Measurements from ENCODE around the gene TMEM141. TPM values are rescaled to one million over a fixed set of nuclear protein-coding genes. Genes with fewer than 3 reads are reported as not detected.
"Not testable (repeated sequence)": the region's sequence is repeated elsewhere in the genome, so short reads cannot be mapped to it uniquely, and the experiment has no call there.

Gene TMEM141
- polyA plus RNA-seq, 1 donor (not counting 4 experiments of a cell fraction or from before 2014, with no cell fraction given), result 85.5 TPM

DNA sequence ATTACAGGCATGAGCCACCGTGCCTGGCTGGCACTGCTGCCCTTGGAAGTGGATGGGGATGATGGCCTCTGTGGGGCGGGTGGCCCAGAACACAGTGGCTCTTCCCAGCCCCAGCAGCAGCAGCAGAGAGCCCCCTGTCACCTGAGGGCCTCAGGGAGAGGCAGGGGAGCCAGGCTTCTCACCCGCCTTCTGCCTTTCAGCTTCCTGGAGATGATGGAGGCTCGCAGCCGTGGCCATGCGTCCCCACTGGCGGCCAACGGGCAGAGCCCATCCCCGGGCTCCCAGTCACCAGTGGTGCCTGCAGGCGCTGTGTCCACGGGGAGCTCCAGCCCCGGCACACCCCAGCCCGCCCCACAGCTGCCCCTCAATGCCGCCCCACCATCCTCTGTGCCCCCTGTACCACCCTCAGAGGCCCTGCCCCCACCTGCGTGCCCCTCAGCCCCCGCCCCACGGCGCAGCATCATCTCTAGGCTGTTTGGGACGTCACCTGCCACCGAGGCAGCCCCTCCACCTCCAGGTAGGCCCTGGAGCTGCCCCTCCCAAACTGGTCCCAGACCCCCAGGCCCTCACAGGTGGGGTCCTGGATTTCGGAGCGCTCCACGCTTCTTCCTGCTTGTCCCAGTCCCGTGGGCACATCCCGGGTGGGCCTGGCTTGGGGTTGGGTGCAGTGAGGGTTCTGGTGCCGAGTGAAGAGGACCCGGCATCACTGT lies 46.2 kb downstream of the TMEM141 start:
- Histone ChIP-seq H3K79me2 (ENCODE audit: control insufficient read depth, insufficient read depth, low read length) (no peaks in the 10 kb centered on the region), H3K4me2 (ENCODE audit: control insufficient read depth, extremely low read depth, insufficient read depth, low read depth, low read length) (no peak overlapping the region), H3K9me3 (ENCODE audit: control insufficient read depth, low read depth, low read length) (no peaks in the 10 kb centered on the region), H3K9me1 (ENCODE audit: control insufficient read depth, extremely low read depth, insufficient read depth, low read length) (no peaks in the 10 kb centered on the region), H3K27me3 (ENCODE audit: control insufficient read depth, extremely low read depth, insufficient read depth, low read length) (no peaks in the 10 kb centered on the region), H3K36me3 (ENCODE audit: control insufficient read depth in 2 of 2, extremely low read depth in 1 of 2, insufficient read depth in 2 of 2, low read length in 2 of 2) (peaks cover 0 to 15% of the 10 kb centered on the region in 2 experiments), H3K4me1 (ENCODE audit: control insufficient read depth, extremely low read depth, insufficient read depth, low read length) (peaks cover 9% of the 10 kb centered on the region), H3K4me3 (ENCODE audit: control insufficient read depth in 2 of 3, extremely low read depth in 1 of 3, insufficient read depth in 2 of 3, low read depth in 1 of 3, low read length in 3 of 3) (no peak overlapping the region), H3K9ac (ENCODE audit: control insufficient read depth, extremely low read depth, insufficient read depth, low read length) (no peak overlapping the region), H3K27ac (ENCODE audit: control insufficient read depth, insufficient read depth, low read length) (no peak overlapping the region), H4K20me1 (ENCODE audit: control insufficient read depth, extremely low read depth, insufficient read depth, low read length) (no peaks in the 10 kb centered on the region), H2AFZ (ENCODE audit: control insufficient read depth, low read length) (no peak overlapping the region)
- no peak for DNase-seq (ENCODE audit: low read depth, low spot score)
- no peak for TF ChIP-seq CTCF (optimal IDR thresholded peaks at IDR 0.05 in 1 of 3, IDR thresholded peaks at IDR 0.05 in 1 of 3, conservative IDR thresholded peaks at IDR 0.05 in 1 of 3; ENCODE audit: extremely low read depth in 1 of 3, insufficient read depth in 2 of 3, low read length in 3 of 3)
- TF ChIP-seq EZH2 (IDR thresholded peaks at IDR 0.05; ENCODE audit: low read length), result no peak
- dilution Hi-C loops (cut with MboI; ENCODE audit: extremely low pct_ligation_motif_present, low sequenced_read_pairs), result no loop called here
- FAIRE-seq, result no peak

DNA sequence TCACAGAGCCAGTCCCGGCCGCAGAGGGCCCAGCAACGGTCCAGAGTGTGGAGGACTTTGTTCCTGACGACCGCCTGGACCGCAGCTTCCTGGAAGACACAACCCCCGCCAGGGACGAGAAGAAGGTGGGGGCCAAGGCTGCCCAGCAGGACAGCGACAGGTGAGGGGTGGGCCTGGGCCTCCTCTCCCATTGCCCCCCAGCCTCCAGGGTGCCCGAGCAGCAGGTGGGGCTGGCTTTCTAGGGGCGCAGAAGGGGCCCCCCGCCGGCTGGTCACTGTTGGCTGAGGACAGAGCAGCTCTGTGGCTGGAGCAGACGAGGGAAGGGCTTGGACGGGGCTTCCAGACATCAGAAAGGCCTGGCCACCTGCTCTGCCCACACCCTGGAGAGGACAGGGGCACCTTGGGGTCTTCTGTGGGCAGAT lies 46.7 kb downstream of the TMEM141 start:
- FAIRE-seq; H4K20me1 ChIP-seq (ENCODE audit: control insufficient read depth, extremely low read depth, insufficient read depth, low read length); H3K27me3 ChIP-seq (ENCODE audit: control insufficient read depth, extremely low read depth, insufficient read depth, low read length); H2AFZ ChIP-seq (ENCODE audit: control insufficient read depth, low read length); H3K9me1 ChIP-seq (ENCODE audit: control insufficient read depth, extremely low read depth, insufficient read depth, low read length); H3K4me2 ChIP-seq (ENCODE audit: control insufficient read depth, extremely low read depth, insufficient read depth, low read depth, low read length); H3K9me3 ChIP-seq (ENCODE audit: control insufficient read depth, low read depth, low read length); dilution Hi-C loops (cut with MboI; ENCODE audit: extremely low pct_ligation_motif_present, low sequenced_read_pairs); H3K4me1 ChIP-seq (ENCODE audit: control insufficient read depth, extremely low read depth, insufficient read depth, low read length); H3K9ac ChIP-seq (ENCODE audit: control insufficient read depth, extremely low read depth, insufficient read depth, low read length); H3K4me3 ChIP-seq (ENCODE audit: control insufficient read depth in 2 of 3, extremely low read depth in 1 of 3, insufficient read depth in 2 of 3, low read depth in 1 of 3, low read length in 3 of 3); H3K27ac ChIP-seq (ENCODE audit: control insufficient read depth, insufficient read depth, low read length); H3K79me2 ChIP-seq (ENCODE audit: control insufficient read depth, insufficient read depth, low read length); DNase-seq (ENCODE audit: low read depth, low spot score): not testable (repeated sequence)
- H3K36me3 ChIP-seq (ENCODE audit: control insufficient read depth in 2 of 2, extremely low read depth in 1 of 2, insufficient read depth in 2 of 2, low read length in 2 of 2), result peaks cover 0 to 12% of the 10 kb centered on the region in 2 experiments
